SJCRH30 (cell line): ENCODE data around the gene GIN1. TPM values are rescaled to one million over a fixed set of nuclear protein-coding genes. Genes with fewer than 3 reads are reported as not detected.

ENCODE experiments used
- DNase-seq, 2 experiments: peaks; one replicate each; pipeline ENCODE4 v3.0.0-alpha.2; 2015 to 2020
- H3K27ac ChIP-seq: fragments of 250-450 bp; sonication (Bioruptor Pico); 2 replicates; pipeline ENCODE4 v1.5.1; 2020; ENCODE audit warnings: mild to moderate bottlenecking, moderate library complexity
- H3K27me3 ChIP-seq: fragments of 250-450 bp; sonication (Bioruptor Pico); 2 replicates; pipeline ENCODE4 v1.5.1; 2020; ENCODE audit warnings: mild to moderate bottlenecking, moderate library complexity
- H3K36me3 ChIP-seq: fragments of 250-450 bp; sonication (Bioruptor Pico); 2 replicates; pipeline ENCODE4 v1.5.1; 2020; ENCODE audit warnings: mild to moderate bottlenecking, moderate library complexity
- H3K4me1 ChIP-seq: fragments of 250-450 bp; sonication (Bioruptor Pico); 2 replicates; pipeline ENCODE4 v1.5.1; 2020; ENCODE audit warnings: mild to moderate bottlenecking, moderate library complexity
- H3K4me3 ChIP-seq: fragments of 250-450 bp; sonication (Bioruptor Pico); 2 replicates; pipeline ENCODE4 v1.5.1; 2020; ENCODE audit warnings: mild to moderate bottlenecking, moderate library complexity
- H3K9me3 ChIP-seq: fragments of 250-450 bp; sonication (Bioruptor Pico); replicated peaks from 2 replicates; pipeline ENCODE4 v1.5.1; 2020; ENCODE audit warnings: mild to moderate bottlenecking, moderate library complexity
- total RNA-seq: library from RNA; depleted of rRNA; stranded (reverse); fragments of >200 nt; shearing (Covaris generic); gene quantifications from 2 replicates; pipeline ENCODE4 v1.2.3, GENCODE V29; 2014

The GIN1 gene
- total RNA-seq, 1 experiment from 2014 or later: 11.2 TPM

DNA sequence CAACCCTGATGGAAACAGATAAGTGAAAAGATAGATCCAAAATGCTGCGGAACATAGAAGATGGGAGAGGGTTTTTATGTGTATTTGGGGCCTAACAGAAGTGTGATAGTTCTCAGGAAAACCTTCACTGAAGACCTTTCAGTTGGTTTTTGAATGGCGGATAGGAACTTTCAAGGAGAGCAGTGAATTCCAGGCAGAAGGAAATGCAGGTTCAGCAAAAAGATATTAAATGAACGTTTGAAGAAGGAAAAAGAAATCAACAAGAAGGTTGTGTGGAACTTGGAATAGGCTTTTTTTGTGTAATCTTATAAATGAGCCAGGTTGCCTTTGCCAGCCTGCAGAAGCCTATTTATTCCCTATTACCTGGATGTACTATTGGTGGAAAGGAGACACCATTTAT, 2.3 kb upstream of the GIN1 start:
- H3K9me3 ChIP-seq: no peaks in the 10 kb centered on the region
- no peaks in the 10 kb centered on the region for H3K27me3 ChIP-seq
- H3K4me1 ChIP-seq: no peaks in the 10 kb centered on the region
- DNase-seq: no peak
- no peak overlapping the region for H3K4me3 ChIP-seq
- no peak overlapping the region for H3K27ac ChIP-seq
- H3K36me3 ChIP-seq: no peaks in the 10 kb centered on the region

DNA sequence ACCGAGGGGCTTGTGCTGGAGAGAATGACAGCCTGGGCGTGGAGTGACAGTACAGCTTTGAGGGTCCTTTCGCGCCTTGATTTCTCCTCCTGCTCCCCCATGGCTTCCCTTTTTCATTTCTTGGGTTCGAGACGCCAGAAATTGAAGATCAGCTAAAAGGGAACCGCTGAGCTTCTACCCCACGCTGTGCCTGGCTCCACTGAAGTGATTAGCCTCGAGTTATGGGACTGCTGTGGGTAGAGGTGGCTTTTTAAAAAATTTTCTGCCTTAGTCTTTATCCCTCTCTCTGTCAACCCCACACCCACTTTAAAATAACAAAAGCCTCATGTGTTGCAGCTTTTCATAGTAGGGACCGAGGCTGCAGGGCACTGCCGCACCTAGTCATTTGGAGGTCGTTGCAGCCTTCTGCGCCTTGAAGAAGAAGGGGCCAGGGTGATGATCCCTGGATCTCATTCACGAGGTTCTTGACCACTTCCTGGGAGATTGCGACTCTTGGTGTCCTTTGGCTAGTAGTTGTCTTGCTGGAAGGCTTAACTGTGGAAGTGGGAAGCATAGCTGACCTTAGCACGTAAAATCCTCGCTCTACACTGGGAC, 766 bp upstream of the GIN1 start:
- Histone ChIP-seq H3K9me3 (no peaks in the 10 kb centered on the region), H3K27me3 (no peaks in the 10 kb centered on the region), H3K27ac (peak overlapping the region; percentile 88), H3K36me3 (no peaks in the 10 kb centered on the region), H3K4me1 (no peaks in the 10 kb centered on the region), H3K4me3 (peak overlapping the region; percentile 74)
- DNase-seq: peak; percentile 19 to 38

DNA sequence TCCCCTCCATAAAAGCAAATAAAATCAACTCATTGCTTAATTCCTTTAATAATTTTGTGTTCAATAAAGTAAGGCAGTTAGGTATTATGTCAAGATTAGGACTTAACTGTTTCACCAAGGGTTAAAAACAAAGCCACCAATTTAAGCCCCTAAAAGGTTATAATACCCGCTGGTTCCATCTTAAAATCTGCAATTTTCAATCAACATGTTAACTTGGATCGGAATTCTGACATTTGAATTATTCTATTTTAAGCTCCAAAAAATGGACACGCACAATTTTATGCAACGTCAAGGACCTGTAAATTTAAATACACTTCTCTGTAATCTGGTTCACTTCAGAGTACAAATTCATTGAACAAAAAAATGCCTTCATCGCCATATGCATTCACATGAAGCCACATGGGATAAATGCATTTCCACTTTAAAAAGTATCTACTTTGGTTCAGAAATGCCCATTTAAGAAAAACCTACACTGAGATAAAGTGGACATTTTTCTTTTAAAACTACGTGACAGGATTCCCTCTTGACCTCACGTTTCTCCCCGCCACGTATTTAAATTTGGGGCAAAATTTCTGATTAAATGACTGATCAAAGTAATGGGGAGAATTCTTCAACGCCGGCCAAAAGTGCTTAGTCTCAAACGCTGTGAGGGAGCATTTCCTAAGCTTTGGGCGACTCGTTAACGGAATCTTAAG, 721 bp downstream of the GIN1 start:
- no peaks in the 10 kb centered on the region for H3K27me3 ChIP-seq
- peak in 1 of 2 experiments; percentile 42 for DNase-seq

DNA sequence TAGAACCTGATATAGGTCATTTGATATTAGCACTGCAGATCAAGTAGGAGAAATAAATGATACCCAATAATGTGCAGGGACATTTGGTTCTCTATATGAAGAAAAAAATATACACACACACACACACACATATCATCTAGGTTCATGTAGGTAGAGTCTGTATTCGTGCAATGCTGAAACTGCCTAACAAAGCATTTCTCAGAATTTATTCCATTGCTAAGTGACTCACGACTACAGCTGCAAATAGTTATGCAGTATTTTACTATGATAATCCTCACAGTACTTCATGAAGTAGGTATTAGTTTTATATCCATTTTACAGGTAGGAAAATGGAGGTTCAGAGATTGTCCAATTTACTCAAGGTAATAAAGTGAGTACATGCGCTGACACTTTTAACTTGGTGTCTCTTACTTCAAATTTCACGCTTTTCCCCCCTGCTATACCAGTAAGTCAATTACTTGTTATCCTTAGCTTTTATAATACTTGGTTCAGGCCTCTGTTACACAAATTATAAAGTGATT, 2.4 kb downstream of the GIN1 start:
- no peaks in the 10 kb centered on the region for H3K27me3 ChIP-seq
- DNase-seq: no peak
- no peaks in the 10 kb centered on the region for H3K9me3 ChIP-seq
- no peak overlapping the region for H3K4me3 ChIP-seq
- no peak overlapping the region; the same call in 1 of the 2 replicates for H3K27ac ChIP-seq
- peaks cover 8% of the 10 kb centered on the region for H3K4me1 ChIP-seq
- H3K36me3 ChIP-seq: no peaks in the 10 kb centered on the region

More for the DNA sequence above, 721 bp downstream of the GIN1 start:
- Histone ChIP-seq H3K9me3 (no peaks in the 10 kb centered on the region), H3K4me1 (peaks cover 7% of the 10 kb centered on the region), H3K27ac (peak overlapping the region; percentile 88), H3K36me3 (no peaks in the 10 kb centered on the region), H3K4me3 (peak overlapping the region; percentile 74)

DNA sequence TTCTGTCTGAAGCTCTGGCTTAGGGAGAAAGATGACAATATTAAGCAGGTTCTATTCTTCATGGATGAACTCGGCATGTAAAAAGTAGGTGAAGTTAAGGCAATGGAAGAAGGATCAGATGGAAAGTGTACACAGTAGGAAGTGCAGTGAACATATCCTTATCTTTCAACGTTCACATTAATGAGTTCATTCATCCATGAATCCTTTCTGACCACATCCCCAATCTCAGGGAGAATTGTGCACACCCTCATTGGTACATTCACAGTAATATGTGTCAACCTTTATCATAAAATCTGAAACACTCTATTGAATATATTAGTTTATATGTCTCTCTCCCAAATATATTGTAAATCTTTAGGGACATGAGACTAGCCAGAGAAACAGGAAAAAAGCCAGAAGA, 5.5 kb downstream of the GIN1 start:
- H3K27ac ChIP-seq: no peak overlapping the region
- DNase-seq: peak in 1 of 2 experiments; percentile 12
- H3K4me3 ChIP-seq: no peak overlapping the region
- no peaks in the 10 kb centered on the region for H3K36me3 ChIP-seq
- no peaks in the 10 kb centered on the region for H3K27me3 ChIP-seq
- no peaks in the 10 kb centered on the region for H3K9me3 ChIP-seq
- peaks cover 8% of the 10 kb centered on the region for H3K4me1 ChIP-seq

DNA sequence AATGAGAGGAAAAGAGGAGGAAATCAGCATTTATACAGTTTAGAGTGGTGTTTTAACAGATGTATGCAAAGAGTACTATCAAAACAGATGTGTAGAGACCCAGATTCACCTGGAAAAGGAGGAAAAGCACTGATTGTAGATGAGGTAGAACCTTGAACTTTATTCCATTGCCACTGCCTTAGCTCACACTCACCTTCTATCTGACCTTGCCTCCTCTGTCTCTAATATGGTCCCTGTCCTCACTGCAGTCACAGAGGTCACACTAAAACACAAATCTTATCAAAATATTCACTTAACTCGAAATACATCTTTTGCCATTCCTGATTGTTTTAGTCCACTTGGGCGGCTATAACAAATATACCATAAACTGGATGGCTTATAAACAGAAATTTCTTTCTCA, 7.0 kb downstream of the GIN1 start:
- Histone ChIP-seq H3K36me3 (no peaks in the 10 kb centered on the region), H3K4me1 (peaks cover 8% of the 10 kb centered on the region), H3K9me3 (no peaks in the 10 kb centered on the region), H3K4me3 (no peak overlapping the region), H3K27ac (no peak overlapping the region), H3K27me3 (no peaks in the 10 kb centered on the region)
- no peak for DNase-seq

DNA sequence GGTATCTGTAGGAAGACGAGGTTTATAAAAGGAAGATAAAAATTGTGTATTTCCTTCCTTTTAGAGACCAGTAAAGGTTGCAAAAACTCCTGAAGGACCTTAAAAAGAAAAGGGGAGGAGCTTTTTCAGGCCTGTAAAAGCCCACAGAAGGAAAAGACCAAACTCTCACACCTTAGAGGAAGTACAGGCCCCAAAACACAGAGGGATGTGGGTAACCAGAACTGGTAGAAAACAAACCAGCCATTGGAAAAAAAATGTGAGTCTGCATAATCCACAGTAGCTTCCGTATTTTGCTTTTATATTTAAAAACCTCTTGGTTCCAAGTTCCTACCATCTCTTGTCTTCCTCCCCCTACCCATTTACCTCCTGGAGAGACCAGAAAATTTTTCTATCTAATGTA, 8.5 kb downstream of the GIN1 start:
- Histone ChIP-seq H3K36me3 (no peaks in the 10 kb centered on the region), H3K4me3 (no peak overlapping the region), H3K9me3 (no peaks in the 10 kb centered on the region), H3K4me1 (peaks cover 8% of the 10 kb centered on the region), H3K27ac (no peak overlapping the region), H3K27me3 (no peaks in the 10 kb centered on the region)
- DNase-seq: no peak

DNA sequence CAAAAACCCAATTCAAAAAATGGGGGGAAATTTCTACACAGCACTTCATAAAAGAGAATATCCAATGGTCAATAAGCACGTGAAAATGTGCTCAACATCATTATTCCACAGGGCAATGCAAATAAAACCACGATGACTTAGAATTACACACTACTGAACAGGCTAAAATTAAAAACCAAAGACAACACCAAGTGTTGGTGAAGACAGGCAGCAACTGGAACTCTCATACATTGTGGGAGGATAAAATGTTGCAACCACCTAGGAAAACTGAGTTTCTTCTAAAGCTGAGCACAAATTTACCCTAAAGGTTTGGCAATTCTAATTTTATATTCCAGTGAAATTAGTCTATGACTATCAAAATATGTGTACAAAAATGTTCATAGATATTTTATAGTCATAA, 9.5 kb downstream of the GIN1 start:
- H3K36me3 ChIP-seq: 0 out of 2 replicates have a peak, but pooled peaks cover 4% of the 10 kb centered on the region
- DNase-seq: no peak
- H3K4me3 ChIP-seq: no peak overlapping the region
- peaks cover 8% of the 10 kb centered on the region for H3K4me1 ChIP-seq
- no peaks in the 10 kb centered on the region for H3K9me3 ChIP-seq
- no peaks in the 10 kb centered on the region for H3K27me3 ChIP-seq
- H3K27ac ChIP-seq: no peak overlapping the region

DNA sequence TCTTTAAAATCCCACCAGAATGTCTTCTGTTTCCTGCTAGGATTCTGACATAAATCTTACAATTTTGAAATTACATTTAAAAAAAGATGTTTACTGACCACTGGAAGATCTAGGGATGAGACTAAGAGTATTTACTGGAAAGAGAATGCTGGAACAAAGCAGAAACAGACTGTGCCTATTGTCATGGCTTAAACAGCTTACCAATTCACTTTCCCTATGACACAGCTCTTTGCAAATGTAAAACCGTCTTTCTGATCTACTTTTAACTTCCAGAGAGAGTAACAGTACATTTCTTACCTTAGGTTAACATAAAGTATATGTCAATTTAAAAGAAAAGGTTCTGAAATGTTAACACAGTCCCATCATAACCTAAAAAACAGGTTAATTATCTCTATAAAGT, 10.7 kb downstream of the GIN1 start:
- peaks cover 2% of the 10 kb centered on the region; the same call in 1 of the 2 replicates for H3K4me1 ChIP-seq
- no peaks in the 10 kb centered on the region for H3K9me3 ChIP-seq
- no peak overlapping the region for H3K27ac ChIP-seq
- no peak overlapping the region for H3K4me3 ChIP-seq
- H3K27me3 ChIP-seq: no peaks in the 10 kb centered on the region
- DNase-seq: no peak
- peaks cover 5% of the 10 kb centered on the region; the same call in 1 of the 2 replicates for H3K36me3 ChIP-seq

DNA sequence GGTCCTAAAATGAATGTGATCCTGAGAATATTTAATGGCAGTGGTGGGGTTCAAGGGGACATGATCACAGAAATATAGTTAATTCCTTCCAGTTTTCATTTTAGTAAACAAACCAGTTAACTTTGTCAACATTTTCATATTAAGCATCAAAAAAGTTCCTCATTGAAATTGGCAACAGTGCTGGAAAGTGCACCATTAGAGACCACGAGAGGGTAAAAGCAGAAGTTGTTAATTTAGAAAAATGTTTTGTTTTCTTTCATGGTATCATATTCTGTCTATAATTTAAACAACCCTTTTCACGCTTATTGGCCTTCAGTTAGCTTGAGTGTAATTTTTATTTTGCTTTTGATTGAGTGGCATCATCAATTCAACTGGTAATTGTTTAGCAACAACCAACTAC, 11.9 kb downstream of the GIN1 start:
- Histone ChIP-seq H3K9me3 (no peaks in the 10 kb centered on the region), H3K36me3 (peaks cover 7% of the 10 kb centered on the region; the same call in 1 of the 2 replicates), H3K27me3 (no peaks in the 10 kb centered on the region), H3K4me1 (no peaks in the 10 kb centered on the region), H3K27ac (no peak overlapping the region), H3K4me3 (no peak overlapping the region)
- DNase-seq: no peak

DNA sequence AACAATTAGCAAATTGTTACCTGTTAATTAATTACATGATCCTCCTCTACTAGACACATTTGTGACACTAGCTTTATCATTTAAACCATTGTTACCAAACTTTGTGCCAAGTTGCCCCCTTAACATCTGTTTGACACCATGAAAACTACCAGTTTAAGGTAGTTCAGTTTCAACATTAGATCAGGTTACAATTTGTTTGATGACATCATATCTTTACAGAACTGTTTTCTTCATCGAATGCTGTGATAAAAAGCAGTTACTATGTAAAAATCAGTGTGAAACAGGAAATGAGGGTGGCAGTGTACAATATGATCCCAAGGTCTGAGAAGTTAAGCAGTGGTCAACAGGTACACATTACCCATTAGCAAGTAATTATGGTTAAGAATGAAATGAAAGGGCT, 17.7 kb downstream of the GIN1 start:
- Histone ChIP-seq H3K27ac (no peak overlapping the region), H3K4me1 (no peaks in the 10 kb centered on the region), H3K27me3 (no peaks in the 10 kb centered on the region), H3K36me3 (peaks cover 7% of the 10 kb centered on the region; the same call in 1 of the 2 replicates), H3K4me3 (no peak overlapping the region), H3K9me3 (no peaks in the 10 kb centered on the region)
- no peak for DNase-seq

DNA sequence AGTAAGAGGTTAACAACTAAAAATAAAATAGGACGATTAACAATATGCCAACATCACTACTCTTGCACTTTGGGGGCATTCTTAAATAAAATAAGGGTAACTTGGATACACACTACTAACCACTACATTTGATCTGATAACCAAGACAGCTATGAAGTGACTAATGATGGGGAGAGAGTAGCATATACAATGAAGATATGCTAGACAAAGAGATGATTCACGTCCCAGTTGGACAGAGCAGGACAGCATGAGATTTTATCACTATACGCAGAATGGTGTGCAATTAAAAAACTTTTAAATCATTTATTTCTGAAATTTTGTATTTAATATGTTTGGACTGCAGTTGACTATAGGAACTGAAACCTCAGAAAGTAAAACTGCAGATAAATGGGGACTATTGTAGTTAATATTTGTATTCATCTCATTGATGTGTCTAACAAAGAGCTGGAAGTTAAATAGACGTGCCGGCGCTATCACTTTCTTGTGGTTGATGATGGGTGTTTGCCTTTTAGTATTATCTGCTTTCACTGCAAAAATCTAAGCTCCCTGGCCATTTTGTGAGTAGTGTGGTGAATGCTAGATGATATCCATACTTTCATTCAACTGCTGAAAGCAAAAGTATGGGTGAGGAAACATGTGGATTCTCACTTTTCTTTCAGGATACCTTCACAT, 18.7 kb downstream of the GIN1 start:
- no peak overlapping the region for H3K27ac ChIP-seq
- H3K4me1 ChIP-seq: no peaks in the 10 kb centered on the region
- DNase-seq: no peak
- peaks cover 5% of the 10 kb centered on the region; the same call in 1 of the 2 replicates for H3K36me3 ChIP-seq
- no peaks in the 10 kb centered on the region for H3K27me3 ChIP-seq
- no peaks in the 10 kb centered on the region for H3K9me3 ChIP-seq
- H3K4me3 ChIP-seq: no peak overlapping the region

DNA sequence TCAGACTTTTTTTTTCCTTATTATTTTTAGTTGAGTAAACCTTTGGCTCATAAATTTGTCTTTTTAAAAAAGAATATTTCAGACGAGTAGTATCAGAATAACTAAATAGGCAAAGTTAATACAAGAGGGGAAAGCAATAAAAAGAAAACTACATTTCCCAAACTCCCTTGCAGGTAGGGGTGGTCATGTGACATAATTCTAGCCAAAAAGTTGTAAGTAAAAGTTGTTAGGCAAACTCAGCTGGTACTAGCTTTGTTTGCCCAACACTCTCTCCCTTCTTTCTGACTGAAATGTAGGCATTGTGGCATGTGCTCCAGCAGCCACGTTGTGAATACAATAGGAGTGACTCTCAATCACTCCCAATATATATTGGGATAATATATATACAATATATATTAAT, 20.9 kb downstream of the GIN1 start:
- H3K4me1 ChIP-seq: no peaks in the 10 kb centered on the region
- no peak overlapping the region for H3K27ac ChIP-seq
- H3K27me3 ChIP-seq: no peaks in the 10 kb centered on the region
- H3K9me3 ChIP-seq: no peaks in the 10 kb centered on the region
- no peaks in the 10 kb centered on the region for H3K36me3 ChIP-seq
- H3K4me3 ChIP-seq: no peak overlapping the region
- no peak for DNase-seq

DNA sequence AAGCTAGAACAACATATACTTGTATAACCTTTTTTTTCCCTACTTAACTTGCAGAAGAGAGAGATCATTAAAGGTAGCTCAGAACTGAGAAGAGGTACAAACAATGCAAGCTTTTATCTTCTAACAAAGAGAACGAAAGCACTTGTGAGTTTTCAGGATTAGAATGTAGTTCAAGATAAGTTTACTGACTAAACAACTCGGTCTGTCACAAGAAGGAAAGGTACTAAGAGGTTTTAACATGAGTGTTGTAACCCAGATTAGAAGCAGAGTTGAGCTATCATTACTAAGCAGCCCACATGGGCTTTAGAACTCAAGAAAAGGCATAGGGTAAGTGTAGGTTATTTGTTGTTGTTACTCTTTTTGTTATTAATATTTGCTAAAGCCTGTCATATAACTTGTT, 25.2 kb downstream of the GIN1 start:
- DNase-seq: no peak
- Histone ChIP-seq H3K27me3 (no peaks in the 10 kb centered on the region), H3K9me3 (no peaks in the 10 kb centered on the region), H3K27ac (no peak overlapping the region), H3K36me3 (no peaks in the 10 kb centered on the region), H3K4me3 (no peak overlapping the region), H3K4me1 (no peaks in the 10 kb centered on the region)

DNA sequence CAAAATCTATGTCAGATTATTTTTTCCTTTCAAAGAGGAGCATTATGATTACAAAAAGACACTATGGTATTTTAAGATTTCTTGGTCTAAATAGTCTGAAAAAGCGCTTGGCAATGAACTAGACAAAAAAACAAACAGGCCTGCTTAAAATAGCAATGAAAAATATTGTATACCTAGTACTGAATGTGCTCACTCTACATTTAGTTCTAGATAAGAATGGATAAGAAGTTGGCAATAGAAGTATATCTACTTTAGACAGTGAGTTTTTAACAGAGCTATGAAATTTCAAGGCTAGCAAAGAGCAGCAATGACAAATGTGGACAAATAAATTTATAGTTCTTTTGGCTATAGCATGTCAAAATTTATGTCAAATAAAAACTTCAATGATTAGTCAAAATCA, 26.2 kb downstream of the GIN1 start:
- Histone ChIP-seq H3K4me3 (no peak overlapping the region), H3K27ac (no peak overlapping the region), H3K4me1 (no peaks in the 10 kb centered on the region), H3K27me3 (no peaks in the 10 kb centered on the region), H3K36me3 (no peaks in the 10 kb centered on the region), H3K9me3 (no peaks in the 10 kb centered on the region)
- DNase-seq: no peak
